ENCODE data around the gene S100A3.
"Not testable (repeated sequence)": the region's sequence is repeated elsewhere in the genome, so short reads cannot be mapped to it uniquely, and the experiment has no call there.

S100A3 gene, protein sequence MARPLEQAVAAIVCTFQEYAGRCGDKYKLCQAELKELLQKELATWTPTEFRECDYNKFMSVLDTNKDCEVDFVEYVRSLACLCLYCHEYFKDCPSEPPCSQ

DNA sequence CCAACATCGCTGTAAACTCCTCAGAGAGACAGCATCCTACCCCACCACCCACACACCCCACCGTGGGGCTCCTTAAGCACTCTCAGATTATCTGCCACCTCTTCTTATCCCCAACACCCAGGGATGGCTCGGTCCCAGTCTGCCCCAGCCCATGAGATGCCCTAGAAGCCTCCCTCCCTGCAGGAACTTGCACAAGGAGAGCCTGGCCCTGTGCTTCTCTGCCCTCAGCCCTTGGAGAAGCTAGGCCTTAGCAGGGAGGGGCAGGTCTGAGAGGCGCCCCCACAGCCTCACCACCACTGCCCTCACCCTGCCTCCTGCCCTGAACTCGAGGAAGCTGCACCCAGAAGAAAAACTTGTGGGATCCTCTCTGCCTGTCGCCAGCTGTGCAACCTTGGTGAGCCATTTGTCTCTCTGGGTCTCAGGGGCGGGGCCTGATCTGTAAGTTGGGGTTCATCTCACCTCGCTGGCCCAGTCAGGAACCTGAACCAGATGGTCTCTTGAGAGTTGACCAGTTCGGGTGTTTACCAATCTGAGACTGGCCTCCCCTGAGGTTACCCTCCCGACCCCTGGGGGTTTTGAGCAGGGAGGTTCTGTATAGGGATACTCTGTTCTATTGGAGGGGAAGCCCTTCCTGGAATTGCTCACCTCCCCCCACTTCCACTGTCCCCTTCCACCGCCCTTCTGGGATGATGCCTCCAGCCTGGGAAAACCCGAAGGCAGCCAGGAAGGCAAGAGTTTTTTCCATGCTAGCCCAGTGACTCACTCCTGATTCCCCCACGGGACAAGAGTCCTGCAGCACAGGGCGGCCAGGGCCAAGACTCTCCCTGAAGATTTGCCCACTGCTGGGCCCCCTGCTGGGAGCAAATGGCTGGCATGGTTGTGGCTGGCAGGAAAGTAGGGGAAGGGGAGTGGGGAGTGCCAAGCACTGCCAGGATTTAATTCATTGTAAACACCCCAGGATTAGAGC lies at the start of gene S100A3:
S100A3 (minus strand) TSS at position 537 of the 967 bp plus-strand sequence. CDS start 773 bp downstream, outside the sequence.
- DNase-seq (ENCODE audit: extremely low read depth in 1 of 2, low read depth in 1 of 2): no peak

DNA sequence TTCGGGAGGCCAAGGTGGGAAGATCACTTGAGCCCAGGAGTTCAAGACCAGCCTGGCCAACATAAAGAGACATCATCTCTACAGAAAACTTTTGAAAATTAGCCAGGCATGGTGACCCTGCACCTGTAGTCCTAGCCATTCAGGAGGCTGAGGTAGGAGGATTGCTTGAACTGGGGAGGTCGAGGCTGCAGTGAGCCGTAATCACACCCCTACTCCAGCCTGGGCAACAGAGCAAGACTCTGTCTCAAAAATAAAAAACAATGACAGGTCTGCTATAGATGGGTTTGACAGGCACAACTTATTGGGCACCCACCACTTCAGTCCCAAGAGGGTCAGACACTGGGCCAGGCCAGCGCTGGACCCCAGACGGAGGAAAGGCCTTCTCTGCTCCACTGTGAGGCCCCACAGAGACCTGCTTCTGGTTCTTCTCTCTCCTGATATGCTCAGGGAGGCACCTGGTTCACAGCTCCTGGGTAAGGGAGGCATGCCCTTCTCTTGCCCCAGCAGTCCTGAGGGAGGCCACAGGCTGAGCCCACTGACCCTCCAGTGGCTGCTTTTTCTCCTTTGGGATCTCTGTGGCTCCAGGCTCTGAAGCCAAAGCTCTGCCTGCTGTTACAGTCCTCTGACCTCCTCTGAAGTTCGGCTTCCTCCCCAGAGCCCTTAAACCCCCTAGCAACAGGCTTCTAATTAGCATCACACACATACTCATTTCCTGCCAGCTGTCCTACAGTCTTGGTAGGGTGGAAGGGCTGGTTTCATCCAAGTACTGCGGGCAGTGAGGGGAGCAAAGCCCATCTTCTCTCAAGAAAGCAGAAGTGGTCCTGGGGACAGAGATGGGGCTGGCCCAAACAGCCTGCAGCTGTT lies 49.5 kb upstream of the S100A3 start:
- DNase-seq (ENCODE audit: extremely low read depth in 1 of 2, low read depth in 1 of 2): no peak

- no peak for DNase-seq (ENCODE audit: extremely low read depth in 1 of 2, low read depth in 1 of 2)
These were observed 48.1 kb upstream of the S100A3 start for GRCh38 chr1:153597206-153597605.

- no peak for DNase-seq (ENCODE audit: extremely low read depth in 1 of 2, low read depth in 1 of 2)
These were observed 43.7 kb upstream of the S100A3 start for GRCh38 chr1:153592748-153593147.

DNA sequence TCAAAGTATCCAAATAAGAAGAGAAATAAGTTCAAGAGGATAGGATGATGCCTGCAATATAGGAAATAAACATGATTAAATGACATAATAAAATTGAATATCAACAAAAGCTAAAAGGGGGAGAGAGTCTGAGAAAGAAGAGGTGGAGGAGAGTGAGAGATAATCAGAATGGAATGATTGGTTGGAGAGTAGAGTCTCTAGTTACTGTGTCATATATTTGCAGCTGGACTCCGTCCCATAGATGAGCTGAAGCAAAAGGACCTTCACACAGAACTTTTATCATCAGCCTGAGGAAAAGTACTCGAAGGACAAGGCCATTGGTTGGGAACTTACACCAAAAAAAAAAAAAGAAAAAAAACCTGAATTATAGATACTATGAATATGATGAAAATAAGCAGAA lies 39.4 kb upstream of the S100A3 start:
- no peak for DNase-seq (ENCODE audit: extremely low read depth in 1 of 2, low read depth in 1 of 2)

GRCh38 chr1:153588033-153588432 lies 39.0 kb upstream of the S100A3 start:
- not testable (repeated sequence) for DNase-seq (ENCODE audit: extremely low read depth in 1 of 2, low read depth in 1 of 2)

- DNase-seq (ENCODE audit: extremely low read depth in 1 of 2, low read depth in 1 of 2): no peak
These were observed 38.3 kb upstream of the S100A3 start for GRCh38 chr1:153587314-153587713.

DNA sequence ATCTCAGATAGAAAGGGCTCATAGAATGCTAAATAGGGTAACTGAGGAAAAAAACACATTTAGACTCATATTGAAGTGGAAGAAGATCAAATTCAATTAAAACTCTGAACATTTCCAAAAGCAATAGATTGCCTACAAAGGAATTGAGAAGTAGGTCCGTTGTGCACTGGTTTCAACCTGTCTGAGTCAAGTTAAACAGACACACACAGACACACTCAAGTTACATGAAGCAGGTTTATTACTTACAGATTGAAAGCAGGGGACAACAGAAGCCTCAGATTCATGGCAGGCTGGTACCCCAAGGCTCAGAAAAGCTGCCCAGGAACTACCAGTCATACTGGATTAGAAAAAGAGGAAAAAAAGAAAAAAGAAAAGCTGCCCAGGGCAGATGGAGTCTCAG lies 37.3 kb upstream of the S100A3 start:
- no peak for DNase-seq (ENCODE audit: extremely low read depth in 1 of 2, low read depth in 1 of 2)

DNA sequence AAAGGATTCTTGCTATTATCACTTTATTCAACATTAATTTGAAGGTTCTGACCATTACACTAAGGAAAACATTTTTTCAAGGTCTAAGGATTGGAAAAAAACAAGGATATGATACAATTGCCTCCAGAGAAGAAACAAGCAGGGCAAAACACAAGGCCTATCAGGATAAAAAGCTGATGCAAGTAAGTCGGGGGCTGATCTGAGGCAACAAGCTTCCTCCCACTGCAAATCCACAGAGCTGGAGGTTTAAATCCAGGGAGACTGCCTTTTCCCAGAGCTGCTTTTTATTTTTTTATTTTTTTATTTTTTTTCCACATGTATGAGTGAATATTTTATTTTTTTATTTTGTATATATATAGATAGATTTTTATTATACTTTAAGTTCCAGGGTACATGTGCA lies 35.9 kb upstream of the S100A3 start:
- DNase-seq (ENCODE audit: extremely low read depth in 1 of 2, low read depth in 1 of 2): no peak

- no peak for DNase-seq (ENCODE audit: extremely low read depth in 1 of 2, low read depth in 1 of 2)
These were observed 34.9 kb upstream of the S100A3 start for GRCh38 chr1:153583976-153584375.

DNA sequence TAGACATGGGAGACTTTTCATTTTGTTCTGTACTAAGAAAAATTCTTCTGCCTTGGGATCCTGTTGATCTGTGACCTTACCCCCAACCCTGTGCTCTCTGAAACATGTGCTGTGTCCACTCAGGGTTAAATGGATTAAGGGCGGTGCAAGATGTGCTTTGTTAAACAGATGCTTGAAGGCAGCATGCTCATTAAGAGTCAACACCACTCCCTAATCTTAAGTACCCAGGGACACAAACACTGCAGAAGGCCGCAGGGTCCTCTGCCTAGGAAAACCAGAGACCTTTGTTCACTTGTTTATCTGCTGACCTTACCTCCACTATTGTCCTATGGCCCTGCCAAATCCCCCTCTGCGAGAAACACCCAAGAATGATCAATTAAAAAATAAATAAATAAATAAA lies 34.5 kb upstream of the S100A3 start:
- not testable (repeated sequence) for DNase-seq (ENCODE audit: extremely low read depth in 1 of 2, low read depth in 1 of 2)

GRCh38 chr1:153582836-153583235 lies 33.8 kb upstream of the S100A3 start:
- not testable (repeated sequence) for DNase-seq (ENCODE audit: extremely low read depth in 1 of 2, low read depth in 1 of 2)

- no peak for DNase-seq (ENCODE audit: extremely low read depth in 1 of 2, low read depth in 1 of 2)
These were observed 29.9 kb upstream of the S100A3 start for GRCh38 chr1:153578936-153579335.

- no peak for DNase-seq (ENCODE audit: extremely low read depth in 1 of 2, low read depth in 1 of 2)
These were observed 29.4 kb upstream of the S100A3 start for GRCh38 chr1:153578490-153578889.

DNA sequence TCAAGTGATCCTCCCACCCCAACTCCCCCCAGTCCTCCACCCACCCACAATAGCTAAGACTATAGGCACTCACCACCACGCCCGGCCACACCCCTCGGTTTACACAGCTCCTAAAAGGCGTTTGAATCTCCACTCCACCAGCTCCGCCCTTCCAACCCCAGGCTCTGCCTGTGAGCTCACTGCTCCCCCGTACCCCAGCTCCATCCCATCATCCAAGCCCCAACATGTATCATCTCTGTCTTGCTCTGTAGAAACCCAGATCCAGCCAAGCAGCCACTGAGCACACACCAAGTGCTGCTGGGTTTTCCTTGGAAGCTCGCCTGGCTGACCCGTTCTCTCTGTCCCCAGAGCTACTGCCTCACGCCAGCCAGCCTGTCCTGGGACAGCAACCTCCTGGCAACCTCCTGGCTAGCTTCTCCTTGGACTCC lies 28.6 kb upstream of the S100A3 start:
- DNase-seq (ENCODE audit: extremely low read depth in 1 of 2, low read depth in 1 of 2): no peak

GRCh38 chr1:153577138-153577537 lies 28.1 kb upstream of the S100A3 start:
- no peak for DNase-seq (ENCODE audit: extremely low read depth in 1 of 2, low read depth in 1 of 2)

DNA sequence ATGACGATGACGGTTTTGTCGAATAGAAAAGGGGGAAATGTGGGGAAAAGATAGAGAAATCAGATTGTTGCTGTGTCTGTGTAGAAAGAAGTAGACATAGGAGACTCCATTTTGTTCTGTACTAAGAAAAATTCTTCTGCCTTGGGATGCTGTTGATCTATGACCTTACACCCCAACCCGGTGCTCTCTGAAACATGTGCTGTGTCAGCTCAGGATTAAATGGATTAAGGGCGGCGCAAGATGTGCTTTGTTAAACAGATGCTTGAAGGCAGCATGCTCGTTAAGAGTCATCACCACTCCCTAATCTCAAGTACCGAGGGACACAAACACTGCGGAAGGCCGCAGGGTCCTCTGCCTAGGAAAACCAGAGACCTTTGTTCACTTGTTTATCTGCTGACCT lies 26.4 kb upstream of the S100A3 start:
- not testable (repeated sequence) for DNase-seq (ENCODE audit: extremely low read depth in 1 of 2, low read depth in 1 of 2)

GRCh38 chr1:153575081-153575491 lies 26.0 kb upstream of the S100A3 start:
- DNase-seq (ENCODE audit: extremely low read depth in 1 of 2, low read depth in 1 of 2): not testable (repeated sequence)

GRCh38 chr1:153573351-153573750 lies 24.3 kb upstream of the S100A3 start:
- DNase-seq (ENCODE audit: extremely low read depth in 1 of 2, low read depth in 1 of 2): no peak

DNA sequence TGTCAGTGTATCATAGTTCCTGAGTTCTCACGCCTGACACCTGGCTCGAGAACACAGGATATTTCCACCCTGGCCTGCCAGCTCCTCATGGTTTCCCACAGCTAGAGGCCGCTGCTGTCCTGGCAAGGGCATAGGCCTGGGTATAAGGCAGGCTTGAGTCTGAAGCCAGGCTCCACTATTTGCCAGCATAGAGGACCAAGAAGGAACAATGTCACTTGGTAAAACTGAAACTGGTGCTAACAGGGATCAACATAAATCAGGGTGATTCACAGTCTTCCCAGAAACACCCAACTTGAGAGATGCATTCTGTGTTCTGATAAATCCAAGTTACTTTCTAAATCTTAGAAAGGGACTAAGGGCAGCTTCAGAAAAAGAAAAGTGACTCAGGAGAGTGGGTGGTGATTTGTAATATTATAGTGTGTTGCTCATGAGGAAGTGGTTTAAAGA lies 23.5 kb upstream of the S100A3 start:
- DNase-seq (ENCODE audit: extremely low read depth in 1 of 2, low read depth in 1 of 2): no peak

- DNase-seq (ENCODE audit: extremely low read depth in 1 of 2, low read depth in 1 of 2): no peak
These were observed 22.6 kb upstream of the S100A3 start for GRCh38 chr1:153571706-153572105.

Data from activated CD8-positive, alpha-beta memory T cell treated with anti-CD3 and anti-CD28 coated beads for 1 hour (primary cell).